ENCODE results near the gene MET. TPM values are rescaled to one million over a fixed set of nuclear protein-coding genes. Genes with fewer than 3 reads are reported as not detected.

The MET gene
- total and polyA plus RNA-seq, 4 donors, result 10.2 to 41.9 (median 25.4) TPM

- DNase-seq (ENCODE audit: low spot score), result no peak
- Histone ChIP-seq H3K27me3 (ENCODE audit: control insufficient read depth in 4 of 4, insufficient read depth in 4 of 4, low read length in 3 of 4) (no peaks in the 10 kb centered on the region), H3K36me3 (ENCODE audit: control insufficient read depth in 4 of 4, insufficient read depth in 3 of 4, low read depth in 1 of 4, low read length in 3 of 4) (no peaks in the 10 kb centered on the region), H3K4me3 (ENCODE audit: low read depth in 1 of 3, low read length in 3 of 3) (no peak overlapping the region), H3K9ac (ENCODE audit: low read depth in 1 of 2, low read length in 2 of 2) (no peak overlapping the region), H3K9me3 (ENCODE audit: control insufficient read depth in 4 of 4, low read length in 3 of 4) (no peaks in the 10 kb centered on the region), H3K4me1 (ENCODE audit: control insufficient read depth in 4 of 4, insufficient read depth in 4 of 4, low read length in 3 of 4) (peaks cover 12 to 34% (median 20%) of the 10 kb centered on the region in 4 donors), H3K27ac (ENCODE audit: low read depth in 1 of 2, low read length in 2 of 2) (no peak overlapping the region)
- WGBS, result 49% methylated on average over 2 of the region's 2 CpGs
- no peak for TF ChIP-seq REST (IDR thresholded peaks at IDR 0.05)
- no peak for TF ChIP-seq ZBTB33 (IDR thresholded peaks at IDR 0.05)
- no peak for TF ChIP-seq CTCF (IDR thresholded peaks at IDR 0.05; ENCODE audit: low read depth, low read length, missing input control)
- TF ChIP-seq HNF4G (IDR thresholded peaks at IDR 0.05), result no peak
- peak; percentile 13 for TF ChIP-seq YY1 (IDR thresholded peaks at IDR 0.05)
- no peak for TF ChIP-seq SP1 (IDR thresholded peaks at IDR 0.05)
- TF ChIP-seq FOXA1 (IDR thresholded peaks at IDR 0.05), result no peak
- TF ChIP-seq FOXA2 (IDR thresholded peaks at IDR 0.05), result no peak
- no peak for TF ChIP-seq EGR1 (IDR thresholded peaks at IDR 0.05; ENCODE audit: low read depth in 2 of 2)
These were observed 129.2 kb downstream of the MET start for GRCh38 chr7:116801092-116801710.

GRCh38 chr7:116802144-116802745 lies 130.2 kb downstream of the MET start:
- Histone ChIP-seq H3K4me3 (ENCODE audit: low read depth in 1 of 3, low read length in 3 of 3) (no peak overlapping the region), H3K9ac (ENCODE audit: low read depth in 1 of 2, low read length in 2 of 2) (no peak overlapping the region), H3K27me3 (ENCODE audit: control insufficient read depth in 4 of 4, insufficient read depth in 4 of 4, low read length in 3 of 4) (no peaks in the 10 kb centered on the region), H3K4me1 (ENCODE audit: control insufficient read depth in 4 of 4, insufficient read depth in 4 of 4, low read length in 3 of 4) (peaks cover 12 to 39% (median 20%) of the 10 kb centered on the region in 4 donors), H3K9me3 (ENCODE audit: control insufficient read depth in 4 of 4, low read length in 3 of 4) (no peaks in the 10 kb centered on the region), H3K36me3 (ENCODE audit: control insufficient read depth in 4 of 4, insufficient read depth in 3 of 4, low read depth in 1 of 4, low read length in 3 of 4) (no peaks in the 10 kb centered on the region), H3K27ac (ENCODE audit: low read depth in 1 of 2, low read length in 2 of 2) (no peak overlapping the region)
- no peak for DNase-seq (ENCODE audit: low spot score)
- TF ChIP-seq TAF1 (conservative IDR thresholded peaks at IDR 0.05) (no peak), RXRA (IDR thresholded peaks at IDR 0.05) (no peak), ZBTB33 (IDR thresholded peaks at IDR 0.05) (no peak), HNF4A (conservative IDR thresholded peaks at IDR 0.05) (no peak), FOXA1 (IDR thresholded peaks at IDR 0.05) (no peak)
- 85% methylated on average over 7 of the region's 7 CpGs for WGBS
